CD8-positive, alpha-beta memory T cell (primary cell): ENCODE measurements around the gene ATP8A1. TPM values are rescaled to one million over a fixed set of nuclear protein-coding genes. Genes with fewer than 3 reads are reported as not detected.
A peak's percentile ranks its signal among the peaks of the same experiment; 100 is the strongest.

ENCODE experiments used
- CTCF ChIA-PET: fragments of 350-600 bp; sonication (Branson Sonifier 250); formaldehyde crosslinking; loops from one replicate; lab custom pipeline; 2021; ENCODE audit warnings: antibody characterized with exemption; lab: Charles Lee
- POLR2A ChIA-PET: fragments of 350-600 bp; sonication (Branson Sonifier 250); formaldehyde crosslinking; loops from one replicate; lab custom pipeline; 2021; ENCODE audit warnings: antibody characterized with exemption; lab: Charles Lee
- DNase-seq, 5 donors: peaks; one replicate each; pipeline versions ENCODE4 v3.0.0 to v3.0.0-alpha.2; 2020 to 2022; ENCODE audit warnings: mixed read lengths in 1 of 5
- H3K27ac ChIP-seq: one replicate; pipeline ENCODE4 v1.7.0; 2013; ENCODE audit warnings: low read depth, mild to moderate bottlenecking, low read length, moderate library complexity
- H3K27me3 ChIP-seq: 2 replicates; pipeline ENCODE4 v1.7.0; 2013; ENCODE audit warnings: low read length, mild to moderate bottlenecking; ENCODE audit not compliant: insufficient read depth, poor library complexity, severe bottlenecking
- H3K36me3 ChIP-seq: 2 replicates; pipeline ENCODE4 v1.7.0; 2013; ENCODE audit warnings: mild to moderate bottlenecking, low read length, moderate library complexity; ENCODE audit not compliant: insufficient read depth
- H3K4me1 ChIP-seq: 2 replicates; pipeline ENCODE4 v1.7.0; 2013; ENCODE audit warnings: mild to moderate bottlenecking, low read length, moderate library complexity; ENCODE audit not compliant: insufficient read depth
- H3K4me3 ChIP-seq: 2 replicates; pipeline ENCODE4 v1.7.0; 2013; ENCODE audit warnings: mild to moderate bottlenecking, low read length
- H3K9me3 ChIP-seq: 2 replicates; pipeline ENCODE4 v1.7.0; 2013; ENCODE audit warnings: mild to moderate bottlenecking, low read length
- H3K27ac Mint-ChIP-seq, 8 donors: one replicate each; pipeline ENCODE4 v1.8.0; 2020 to 2021; ENCODE audit warnings: mixed read lengths in 8 of 8, mild to moderate bottlenecking in 6 of 8, inconsistent platforms in 3 of 8, moderate library complexity in 3 of 8
- H3K27me3 Mint-ChIP-seq, 2 donors: one replicate each; pipeline ENCODE4 v1.8.0; 2020 to 2021; ENCODE audit warnings: mixed read lengths in 2 of 2, mild to moderate bottlenecking in 1 of 2, moderate library complexity in 1 of 2
- H3K36me3 Mint-ChIP-seq, 3 donors: one replicate each; pipeline ENCODE4 v1.8.0; 2020 to 2021; ENCODE audit warnings: mixed read lengths in 3 of 3, inconsistent platforms in 1 of 3, mild to moderate bottlenecking in 1 of 3
- H3K4me1 Mint-ChIP-seq, 3 donors: one replicate each; pipeline ENCODE4 v1.8.0; 2020 to 2021; ENCODE audit warnings: mixed read lengths in 3 of 3, inconsistent platforms in 1 of 3, mild to moderate bottlenecking in 1 of 3
- H3K4me3 Mint-ChIP-seq, 7 donors: one replicate each; pipeline ENCODE4 v1.8.0; 2020 to 2021; ENCODE audit warnings: mixed read lengths in 7 of 7, mild to moderate bottlenecking in 6 of 7, moderate library complexity in 4 of 7, inconsistent platforms in 2 of 7
- H3K9me3 Mint-ChIP-seq, 5 donors: one replicate each; pipeline ENCODE4 v1.8.0; 2020 to 2022; ENCODE audit warnings: mixed read lengths in 5 of 5, mild to moderate bottlenecking in 3 of 5, moderate library complexity in 2 of 5, inconsistent platforms in 1 of 5
- polyA plus RNA-seq: library from polyadenylated mRNA; unstranded; fragments of 300-500 nt; fragmentation: Illumina TruSeq; gene quantifications from one replicate; pipeline ENCODE4 v1.2.3, GENCODE V29; 2021
- total RNA-seq, 2 experiments: library from RNA; stranded (reverse); gene quantifications; one replicate each; pipeline ENCODE4 v1.2.3, GENCODE V29; 2021

The ATP8A1 gene
- total and polyA plus RNA-seq, 3 experiments from 2014 or later: 13.8 to 24.4 (median 23.3) TPM

DNA sequence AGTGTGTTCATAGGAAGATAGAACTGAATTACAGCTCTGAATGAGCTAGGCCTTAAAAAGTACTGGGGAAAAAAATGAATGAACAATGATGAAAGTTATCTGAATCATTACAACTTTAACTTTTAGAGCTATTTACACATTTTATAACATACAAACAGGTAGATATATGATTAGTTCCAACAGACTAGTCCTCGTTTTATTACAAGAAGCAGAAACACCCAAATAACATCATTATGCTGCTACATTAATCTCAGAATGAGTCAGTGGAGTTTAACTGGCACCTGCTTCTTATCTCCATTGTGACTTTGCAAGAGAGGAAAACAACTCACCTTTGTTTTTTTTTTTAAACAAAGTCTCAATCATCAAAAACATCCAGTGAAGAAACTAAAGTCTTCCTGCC is 15.2 kb downstream of the ATP8A1 start:
- H3K4me1 Mint-ChIP-seq: peaks cover 87 to 100% (median 96%) of the 10 kb centered on the region in 3 donors
- H3K9me3 Mint-ChIP-seq: no peaks in the 10 kb centered on the region
- H3K36me3 Mint-ChIP-seq: peaks cover 0 to 1% (median 0%) of the 10 kb centered on the region in 3 donors
- H3K27ac Mint-ChIP-seq: peak overlapping the region in 4 of 8 donors; percentile 6 to 69 (median 22)
- H3K27ac ChIP-seq: no peak overlapping the region
- CTCF ChIA-PET: interaction anchor here (1.1 kb wide), 1 partner anchor 13 kb away, joined by 3 read pairs; no protein-coding TSS in a partner anchor
- H3K4me3 ChIP-seq: no peak overlapping the region
- POLR2A ChIA-PET: interaction anchor here (0.8 kb wide), 1 partner anchor 16 kb away, joined by 3 read pairs; the partner anchor contains the start of gene ATP8A1
- no peaks in the 10 kb centered on the region for H3K9me3 ChIP-seq
- H3K36me3 ChIP-seq: no peaks in the 10 kb centered on the region
- no peak for DNase-seq
- H3K27me3 Mint-ChIP-seq: no peaks in the 10 kb centered on the region
- no peaks in the 10 kb centered on the region for H3K27me3 ChIP-seq
- H3K4me1 ChIP-seq: peaks cover 78% of the 10 kb centered on the region
- peak overlapping the region in 5 of 7 donors; percentile 27 to 74 (median 55) for H3K4me3 Mint-ChIP-seq

DNA sequence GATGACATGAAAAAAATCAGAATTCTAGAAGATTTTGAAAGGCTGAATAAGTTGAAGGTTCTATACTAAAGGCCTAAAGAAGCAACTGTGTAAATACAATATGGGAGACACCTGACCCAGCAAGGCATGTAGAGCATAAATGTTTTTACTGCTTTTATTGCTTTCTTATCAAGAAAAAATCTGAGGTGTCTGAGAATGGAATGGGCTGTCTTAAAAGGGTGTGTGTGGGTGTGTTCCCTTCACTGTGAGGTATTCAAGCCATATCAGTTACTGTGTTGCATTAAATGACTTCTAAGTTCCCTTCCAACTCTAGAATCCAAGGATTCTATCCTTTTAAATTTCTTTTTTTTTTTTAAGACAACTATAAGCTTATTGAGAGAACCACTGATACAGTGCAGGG is 15.7 kb downstream of the ATP8A1 start:
- ChIA-PET POLR2A (no interaction called here), CTCF (interaction anchor here (1.1 kb wide), 1 partner anchor 13 kb away, joined by 3 read pairs; no protein-coding TSS in a partner anchor)
- no peak for DNase-seq
- no peak overlapping the region for H3K4me3 ChIP-seq
- Mint-ChIP-seq H3K4me3 (peak overlapping the region in 2 of 7 donors; percentile 15 to 51), H3K4me1 (peaks cover 87 to 100% (median 96%) of the 10 kb centered on the region in 3 donors), H3K9me3 (no peaks in the 10 kb centered on the region), H3K27ac (no peak overlapping the region), H3K27me3 (no peaks in the 10 kb centered on the region), H3K36me3 (peaks cover 0 to 2% (median 0%) of the 10 kb centered on the region in 3 donors)
- H3K36me3 ChIP-seq: no peaks in the 10 kb centered on the region
- H3K4me1 ChIP-seq: peaks cover 78% of the 10 kb centered on the region
- H3K27ac ChIP-seq: no peak overlapping the region
- H3K27me3 ChIP-seq: no peaks in the 10 kb centered on the region
- H3K9me3 ChIP-seq: no peaks in the 10 kb centered on the region

DNA sequence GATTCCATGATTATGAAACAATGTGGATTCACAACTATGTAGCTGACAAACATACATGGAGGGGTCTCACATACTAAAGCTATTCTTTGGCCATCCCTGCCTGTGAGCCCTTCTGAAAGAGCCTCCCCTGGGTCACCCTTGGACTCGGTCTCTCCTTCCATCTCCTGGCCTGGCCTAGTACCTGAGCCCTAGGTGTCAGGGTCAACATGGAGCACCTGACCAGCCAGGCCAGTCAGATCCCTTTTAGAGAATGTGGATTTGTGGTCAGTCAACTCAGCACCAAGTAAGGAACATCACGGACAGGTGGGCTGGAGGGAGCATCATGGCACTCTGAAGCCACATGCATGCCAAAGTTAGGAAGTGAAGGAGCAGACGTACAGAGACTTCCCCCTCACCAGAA is 16.3 kb downstream of the ATP8A1 start:
- Mint-ChIP-seq H3K36me3 (peaks cover 0 to 3% (median 0%) of the 10 kb centered on the region in 3 donors), H3K4me3 (peak overlapping the region in 2 of 7 donors; percentile 16 to 51), H3K9me3 (no peaks in the 10 kb centered on the region), H3K27me3 (no peaks in the 10 kb centered on the region), H3K27ac (peak overlapping the region in 1 of 8 donors; percentile 15), H3K4me1 (peaks cover 85 to 100% (median 96%) of the 10 kb centered on the region in 3 donors)
- Histone ChIP-seq H3K27ac (no peak overlapping the region), H3K4me3 (no peak overlapping the region), H3K27me3 (no peaks in the 10 kb centered on the region), H3K9me3 (no peaks in the 10 kb centered on the region), H3K4me1 (peaks cover 77% of the 10 kb centered on the region), H3K36me3 (no peaks in the 10 kb centered on the region)
- no peak for DNase-seq
- ChIA-PET CTCF (interaction anchor here (1.1 kb wide), 1 partner anchor 12 kb away, joined by 3 read pairs; no protein-coding TSS in a partner anchor), POLR2A (no interaction called here)

DNA sequence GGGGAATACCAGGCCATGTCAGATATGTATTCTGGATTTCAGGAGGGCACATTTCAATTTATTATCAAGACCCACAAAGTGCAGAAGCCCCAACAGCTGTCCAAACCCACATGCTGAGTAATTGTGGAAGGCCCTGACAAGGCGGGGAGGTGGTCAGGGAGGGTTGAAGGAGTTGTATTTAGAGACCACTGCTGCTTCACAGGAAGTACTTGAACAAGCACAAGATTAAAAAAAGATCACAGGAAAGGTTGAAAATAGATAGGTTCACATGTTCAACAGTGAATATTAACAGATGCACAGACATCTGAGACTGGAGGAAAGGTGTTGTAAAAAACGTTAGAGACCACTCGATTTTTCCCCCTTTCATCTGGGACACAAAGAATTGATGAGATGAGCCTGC is 17.9 kb downstream of the ATP8A1 start:
- no peaks in the 10 kb centered on the region for H3K9me3 ChIP-seq
- Mint-ChIP-seq H3K27ac (peak overlapping the region in 6 of 8 donors; percentile 1 to 67 (median 30)), H3K9me3 (no peaks in the 10 kb centered on the region), H3K4me3 (peak overlapping the region in 6 of 7 donors; percentile 4 to 76 (median 40)), H3K27me3 (no peaks in the 10 kb centered on the region), H3K4me1 (peaks cover 77 to 98% (median 92%) of the 10 kb centered on the region in 3 donors), H3K36me3 (peaks cover 0 to 3% (median 0%) of the 10 kb centered on the region in 3 donors)
- DNase-seq: no peak
- ChIA-PET POLR2A (no interaction called here), CTCF (no interaction called here)
- no peak overlapping the region for H3K4me3 ChIP-seq
- H3K27me3 ChIP-seq: no peaks in the 10 kb centered on the region
- no peaks in the 10 kb centered on the region for H3K36me3 ChIP-seq
- peaks cover 68% of the 10 kb centered on the region for H3K4me1 ChIP-seq
- H3K27ac ChIP-seq: no peak overlapping the region

GRCh38 chr4:42638321-42638720 is 18.6 kb downstream of the ATP8A1 start:
- peak overlapping the region in 1 of 8 donors; percentile 67 for H3K27ac Mint-ChIP-seq
- Histone ChIP-seq H3K27me3 (no peaks in the 10 kb centered on the region), H3K27ac (no peak overlapping the region), H3K4me1 (peaks cover 61% of the 10 kb centered on the region), H3K36me3 (no peaks in the 10 kb centered on the region), H3K9me3 (no peaks in the 10 kb centered on the region), H3K4me3 (no peak overlapping the region)
- peak overlapping the region in 1 of 7 donors; percentile 61 for H3K4me3 Mint-ChIP-seq
- ChIA-PET CTCF (no interaction called here), POLR2A (no interaction called here)
- H3K9me3 Mint-ChIP-seq: no peaks in the 10 kb centered on the region
- no peaks in the 10 kb centered on the region for H3K27me3 Mint-ChIP-seq
- DNase-seq: no peak
- H3K36me3 Mint-ChIP-seq: peaks cover 0 to 3% (median 0%) of the 10 kb centered on the region in 3 donors
- H3K4me1 Mint-ChIP-seq: peaks cover 77 to 98% (median 92%) of the 10 kb centered on the region in 3 donors

GRCh38 chr4:42637867-42638266 is 19.0 kb downstream of the ATP8A1 start:
- Mint-ChIP-seq H3K4me1 (peaks cover 78 to 98% (median 92%) of the 10 kb centered on the region in 3 donors), H3K27me3 (no peaks in the 10 kb centered on the region), H3K9me3 (no peaks in the 10 kb centered on the region), H3K27ac (no peak overlapping the region), H3K4me3 (no peak overlapping the region), H3K36me3 (peaks cover 0 to 3% (median 1%) of the 10 kb centered on the region in 3 donors)
- Histone ChIP-seq H3K4me3 (no peak overlapping the region), H3K9me3 (no peaks in the 10 kb centered on the region), H3K27ac (no peak overlapping the region), H3K27me3 (no peaks in the 10 kb centered on the region), H3K4me1 (peaks cover 59% of the 10 kb centered on the region), H3K36me3 (no peaks in the 10 kb centered on the region)
- CTCF ChIA-PET: interaction anchor here (1.5 kb wide), 1 partner anchor 19 kb away, joined by 5 read pairs; the partner anchor contains the start of gene ATP8A1
- POLR2A ChIA-PET: no interaction called here
- DNase-seq: no peak

- peaks cover 74 to 95% (median 89%) of the 10 kb centered on the region in 3 donors for H3K4me1 Mint-ChIP-seq
- Histone ChIP-seq H3K4me3 (no peak overlapping the region), H3K36me3 (no peaks in the 10 kb centered on the region), H3K9me3 (no peaks in the 10 kb centered on the region), H3K27ac (no peak overlapping the region), H3K27me3 (no peaks in the 10 kb centered on the region), H3K4me1 (peaks cover 54% of the 10 kb centered on the region)
- peaks cover 0 to 3% (median 1%) of the 10 kb centered on the region in 3 donors for H3K36me3 Mint-ChIP-seq
- POLR2A ChIA-PET: no interaction called here
- CTCF ChIA-PET: interaction anchor here (1.0 to 1.5 kb wide), 2 partner anchors 9 to 20 kb away, joined by 4 to 5 read pairs; partner anchors contain the start of gene ATP8A1
- H3K27ac Mint-ChIP-seq: peak overlapping the region in 1 of 8 donors; percentile 55
- H3K9me3 Mint-ChIP-seq: no peaks in the 10 kb centered on the region
- no peaks in the 10 kb centered on the region for H3K27me3 Mint-ChIP-seq
- H3K4me3 Mint-ChIP-seq: peak overlapping the region in 1 of 7 donors; percentile 42
- no peak for DNase-seq
Observed at GRCh38 chr4:42637104-42637503, 19.8 kb downstream of the ATP8A1 start.

GRCh38 chr4:42636645-42636949 is 20.3 kb downstream of the ATP8A1 start:
- Mint-ChIP-seq H3K9me3 (no peaks in the 10 kb centered on the region), H3K4me1 (peaks cover 71 to 95% (median 87%) of the 10 kb centered on the region in 3 donors), H3K27me3 (no peaks in the 10 kb centered on the region), H3K36me3 (peaks cover 0 to 4% (median 3%) of the 10 kb centered on the region in 3 donors), H3K27ac (no peak overlapping the region), H3K4me3 (no peak overlapping the region)
- Histone ChIP-seq H3K4me3 (no peak overlapping the region), H3K4me1 (peaks cover 49% of the 10 kb centered on the region), H3K27ac (no peak overlapping the region), H3K9me3 (no peaks in the 10 kb centered on the region), H3K36me3 (no peaks in the 10 kb centered on the region), H3K27me3 (no peaks in the 10 kb centered on the region)
- CTCF ChIA-PET: interaction anchor here (1.0 to 1.5 kb wide), 2 partner anchors 10 to 20 kb away, joined by 4 to 5 read pairs; partner anchors contain the start of gene ATP8A1
- no peak for DNase-seq
- POLR2A ChIA-PET: no interaction called here
